ENCODE results near the gene CUX1. TPM values are rescaled to one million over a fixed set of nuclear protein-coding genes. Genes with fewer than 3 reads are reported as not detected.

CUX1 gene
- total and polyA plus RNA-seq, 10 of the 15 experiments (the other 5 are each of a cell fraction or from before 2014, with no cell fraction given) = 6.1 to 48.6 (median 25.9) TPM

DNA sequence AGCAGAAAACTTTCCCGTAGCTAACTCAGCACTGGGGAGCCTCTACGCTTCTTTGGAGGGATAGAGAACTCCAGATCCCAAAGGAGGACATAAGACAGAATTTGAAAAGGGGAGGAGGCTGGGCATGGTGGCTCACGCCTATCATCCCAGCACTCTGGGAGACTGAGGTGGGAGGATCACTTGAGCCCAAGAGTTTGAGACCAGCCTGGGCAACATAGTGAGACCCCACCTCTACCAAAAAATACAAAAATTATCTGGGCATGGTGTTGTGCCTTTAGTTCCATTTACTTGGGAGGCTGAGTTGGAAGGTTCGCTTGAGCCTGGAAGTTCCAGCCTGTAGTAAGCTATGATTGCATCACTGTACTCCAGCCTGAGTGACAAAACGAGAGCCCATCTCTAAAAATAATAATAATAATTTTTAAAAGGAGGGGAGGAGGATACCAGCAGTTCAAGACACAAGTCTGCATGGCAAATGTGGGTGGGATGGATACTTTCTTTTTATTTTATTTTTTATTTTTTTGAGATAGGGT, 303.3 kb downstream of the CUX1 start:
- H3K79me2 ChIP-seq (ENCODE audit: control insufficient read depth, insufficient read depth, low read length) = no peaks in the 10 kb centered on the region
- no peak overlapping the region for H3K9ac ChIP-seq (ENCODE audit: control insufficient read depth, insufficient read depth, low read length)
- H3K27me3 ChIP-seq (replicated peaks in 1 of 2; ENCODE audit: control insufficient read depth in 2 of 2, insufficient read depth in 2 of 2, low read length in 1 of 2) = no peaks in the 10 kb centered on the region
- FAIRE-seq (no peak), DNase-seq (ENCODE audit: low read depth, low spot score) (no peak), ATAC-seq (no peak)
- BruUV-seq (replicated peaks) = no TSS peak
- SMC1A ChIA-PET (ENCODE audit: uncharacterized antibody, unreplicated experiment) = interaction anchor here (1.0 to 1.4 kb wide), 5 partner anchors 130 to 303 kb away, joined by 3 to 5 read pairs (median 4); no protein-coding TSS in a partner anchor
- intact Hi-C loops (cut with micrococcal nuclease; ENCODE audit: unreplicated experiment) = loop anchor here (5.0 to 10.0 kb wide), 2 partner anchors 266 to 303 kb away; partner anchors contain the start of gene CUX1
- in situ Hi-C loops (cut with MboI) = no loop called here
- H3K36me3 ChIP-seq (ENCODE audit: control insufficient read depth in 2 of 2, insufficient read depth in 2 of 2, low read length in 1 of 2) = peaks cover 5% of the 10 kb centered on the region in 2 experiments
- POLR2A ChIA-PET = no interaction called here
- no peaks in the 10 kb centered on the region for H3K9me3 ChIP-seq (replicated peaks; ENCODE audit: control insufficient read depth, insufficient read depth, low read length)
- H3K4me3 ChIP-seq = no peak overlapping the region
- no peak for TF ChIP-seq KLF5 (IDR thresholded peaks at IDR 0.05; ENCODE audit: partially characterized antibody)
- TF ChIP-seq, protein P1, sequence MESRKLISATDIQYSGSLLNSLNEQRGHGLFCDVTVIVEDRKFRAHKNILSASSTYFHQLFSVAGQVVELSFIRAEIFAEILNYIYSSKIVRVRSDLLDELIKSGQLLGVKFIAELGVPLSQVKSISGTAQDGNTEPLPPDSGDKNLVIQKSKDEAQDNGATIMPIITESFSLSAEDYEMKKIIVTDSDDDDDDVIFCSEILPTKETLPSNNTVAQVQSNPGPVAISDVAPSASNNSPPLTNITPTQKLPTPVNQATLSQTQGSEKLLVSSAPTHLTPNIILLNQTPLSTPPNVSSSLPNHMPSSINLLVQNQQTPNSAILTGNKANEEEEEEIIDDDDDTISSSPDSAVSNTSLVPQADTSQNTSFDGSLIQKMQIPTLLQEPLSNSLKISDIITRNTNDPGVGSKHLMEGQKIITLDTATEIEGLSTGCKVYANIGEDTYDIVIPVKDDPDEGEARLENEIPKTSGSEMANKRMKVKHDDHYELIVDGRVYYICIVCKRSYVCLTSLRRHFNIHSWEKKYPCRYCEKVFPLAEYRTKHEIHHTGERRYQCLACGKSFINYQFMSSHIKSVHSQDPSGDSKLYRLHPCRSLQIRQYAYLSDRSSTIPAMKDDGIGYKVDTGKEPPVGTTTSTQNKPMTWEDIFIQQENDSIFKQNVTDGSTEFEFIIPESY (IDR thresholded peaks at IDR 0.05) = no peak
- TF ChIP-seq HDAC2 (IDR thresholded peaks at IDR 0.05) = no peak
- no peak for TF ChIP-seq BRCA1 (IDR thresholded peaks at IDR 0.05; ENCODE audit: low read depth, low read length)
- no peak for TF ChIP-seq ZSCAN29 (IDR thresholded peaks at IDR 0.05)
- no peak for TF ChIP-seq YBX1 (IDR thresholded peaks at IDR 0.05)
- TF ChIP-seq NR2C2 (IDR thresholded peaks at IDR 0.05; ENCODE audit: borderline replicate concordance, control insufficient read depth, insufficient read length, low read depth) = no peak
- TF ChIP-seq IRF4 (IDR thresholded peaks at IDR 0.05; ENCODE audit: low read depth, low read length) = no peak
- no peak for TF ChIP-seq KDM1A (IDR thresholded peaks at IDR 0.05; ENCODE audit: borderline replicate concordance)
- H3K4me2 ChIP-seq (ENCODE audit: control insufficient read depth, insufficient read depth) = no peak overlapping the region
- 87% methylated on average over 5 of the region's 5 CpGs for WGBS (ENCODE audit: insufficient coverage, insufficient replicate concordance, low lambda C conversion rate, missing lambda C conversion rate)
- H4K20me1 ChIP-seq (ENCODE audit: control insufficient read depth, insufficient read depth) = no peaks in the 10 kb centered on the region
- RAD21 ChIA-PET (ENCODE audit: unreplicated experiment) = interaction anchor here (1.3 to 1.5 kb wide), 2 partner anchors 65 to 145 kb away, joined by 3 read pairs; no protein-coding TSS in a partner anchor
- peaks cover 26% of the 10 kb centered on the region for H3K4me1 ChIP-seq (ENCODE audit: control insufficient read depth, insufficient read depth, low read length)
- CTCF ChIA-PET = no interaction called here
- H3K27ac ChIP-seq (ENCODE audit: control insufficient read depth, insufficient read depth) = no peak overlapping the region
- no peak overlapping the region for H2AFZ ChIP-seq (ENCODE audit: control insufficient read depth, low read depth, low read length)
